Activated B cell treated with CpG ODN at 0.5 μM for 24 hours (primary cell): ENCODE measurements around the gene EREG. TPM values are rescaled to one million over a fixed set of nuclear protein-coding genes. Genes with fewer than 3 reads are reported as not detected.

ENCODE experiments used
- ATAC-seq: fragments of 200-7000 bp; cut with Tn5 transposase; one replicate; pipeline ENCODE4 v1.10.0; 2021; ENCODE audit warnings: low read depth, mild to moderate bottlenecking, moderate library complexity
- CTCF ChIA-PET: fragments of 350-600 bp; sonication (Branson Sonifier 250); formaldehyde crosslinking; loops from one replicate; lab custom pipeline; 2021; ENCODE audit warnings: antibody characterized with exemption; lab: Charles Lee
- POLR2A ChIA-PET: fragments of 350-600 bp; sonication (Branson Sonifier 250); formaldehyde crosslinking; loops from one replicate; lab custom pipeline; 2021; ENCODE audit warnings: antibody characterized with exemption; lab: Charles Lee
- DNase-seq: peaks from one replicate; pipeline ENCODE4 v3.0.0; 2022
- H3K27ac Mint-ChIP-seq: one replicate; pipeline ENCODE4 v1.8.0; 2020; ENCODE audit warnings: mixed read lengths
- H3K27me3 Mint-ChIP-seq: one replicate; pipeline ENCODE4 v1.8.0; 2021; ENCODE audit warnings: mixed read lengths
- H3K36me3 Mint-ChIP-seq: one replicate; pipeline ENCODE4 v1.8.0; 2021; ENCODE audit warnings: low read depth, mixed read lengths
- H3K4me1 Mint-ChIP-seq: one replicate; pipeline ENCODE4 v1.8.0; 2021; ENCODE audit warnings: mixed read lengths
- H3K4me3 Mint-ChIP-seq: one replicate; pipeline ENCODE4 v1.8.0; 2020; ENCODE audit warnings: mild to moderate bottlenecking, mixed read lengths
- H3K9me3 Mint-ChIP-seq: one replicate; pipeline ENCODE4 v1.8.0; 2020; ENCODE audit warnings: mixed read lengths
- CTCF ChIP-seq: fragments of 200-600 bp; IDR thresholded peaks from one replicate; pipeline ENCODE4 v1.8.0; 2022; ENCODE audit warnings: antibody characterized with exemption, mild to moderate bottlenecking
- intact Hi-C: fragments of 100-400 bp; cut with micrococcal nuclease; formaldehyde crosslinking; loops from one replicate; pipeline ENCODE4 v1.15.1; 2024
- total RNA-seq: library from RNA; stranded (reverse); gene quantifications from 2 replicates; pipeline ENCODE4 v1.2.3, GENCODE V29; 2022

Gene EREG
- total RNA-seq, 1 donor from 2014 or later = not detected

GRCh38 chr4:74324262-74324661, 40.7 kb upstream of the EREG start:
- H3K4me3 Mint-ChIP-seq = no peak overlapping the region
- H3K27me3 Mint-ChIP-seq = peaks cover 32% of the 10 kb centered on the region
- no peak overlapping the region for H3K27ac Mint-ChIP-seq
- POLR2A ChIA-PET = no interaction called here
- CTCF ChIA-PET = no interaction called here
- TF ChIP-seq CTCF = no peak
- intact Hi-C loops = no loop called here
- DNase-seq = no peak
- no peaks in the 10 kb centered on the region for H3K36me3 Mint-ChIP-seq
- no peak for ATAC-seq
- H3K4me1 Mint-ChIP-seq = no peaks in the 10 kb centered on the region
- no peaks in the 10 kb centered on the region for H3K9me3 Mint-ChIP-seq

DNA sequence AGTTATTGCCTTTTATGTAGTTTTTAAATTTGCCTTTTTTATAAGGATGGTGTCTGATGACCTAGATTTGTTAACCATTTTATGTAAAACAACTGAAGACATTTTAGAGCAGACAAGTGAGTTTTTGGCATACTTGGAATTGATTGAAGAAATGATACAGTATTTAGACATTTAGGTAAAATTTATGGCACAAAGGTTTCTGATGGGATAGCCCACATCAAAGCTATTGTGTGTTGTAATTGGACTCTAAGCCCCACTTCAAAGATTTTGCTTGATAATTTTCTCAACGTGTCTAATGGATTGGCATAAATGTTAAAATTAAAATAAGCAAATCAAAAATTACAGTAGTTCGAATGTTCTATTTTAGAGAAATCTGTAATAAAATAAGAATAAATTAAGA, 39.1 kb upstream of the EREG start:
- no peak overlapping the region for H3K27ac Mint-ChIP-seq
- ChIA-PET POLR2A (no interaction called here), CTCF (no interaction called here)
- ATAC-seq = no peak
- no peak for DNase-seq
- no peaks in the 10 kb centered on the region for H3K36me3 Mint-ChIP-seq
- no peaks in the 10 kb centered on the region for H3K9me3 Mint-ChIP-seq
- H3K27me3 Mint-ChIP-seq = peaks cover 28% of the 10 kb centered on the region
- no peak for TF ChIP-seq CTCF
- no peaks in the 10 kb centered on the region for H3K4me1 Mint-ChIP-seq
- H3K4me3 Mint-ChIP-seq = no peak overlapping the region
- intact Hi-C loops = no loop called here

DNA sequence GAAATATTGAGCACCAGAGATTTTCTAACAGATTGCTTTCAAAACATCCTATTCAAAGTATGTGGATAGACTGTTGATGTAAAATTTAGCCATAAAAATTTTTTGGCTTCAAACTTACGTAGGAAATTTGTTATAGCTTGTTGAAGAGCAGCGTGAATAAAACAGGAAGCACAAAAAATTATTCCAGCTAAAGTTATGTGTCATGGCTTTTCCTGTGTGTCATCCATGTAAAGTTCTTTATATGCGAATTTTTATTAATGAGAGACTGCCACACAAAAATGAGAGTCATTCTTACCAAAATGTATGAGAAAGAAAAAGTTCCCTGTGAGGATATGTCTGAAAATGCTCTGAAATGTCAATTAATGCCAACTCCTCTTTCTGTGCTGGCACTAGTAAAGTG, 37.2 kb upstream of the EREG start:
- H3K36me3 Mint-ChIP-seq = no peaks in the 10 kb centered on the region
- H3K4me3 Mint-ChIP-seq = no peak overlapping the region
- no peaks in the 10 kb centered on the region for H3K4me1 Mint-ChIP-seq
- CTCF ChIA-PET = no interaction called here
- H3K27ac Mint-ChIP-seq = no peak overlapping the region
- H3K9me3 Mint-ChIP-seq = no peaks in the 10 kb centered on the region
- POLR2A ChIA-PET = no interaction called here
- ATAC-seq (no peak), DNase-seq (no peak)
- H3K27me3 Mint-ChIP-seq = peaks cover 21% of the 10 kb centered on the region
- intact Hi-C loops = no loop called here
- TF ChIP-seq CTCF = no peak

DNA sequence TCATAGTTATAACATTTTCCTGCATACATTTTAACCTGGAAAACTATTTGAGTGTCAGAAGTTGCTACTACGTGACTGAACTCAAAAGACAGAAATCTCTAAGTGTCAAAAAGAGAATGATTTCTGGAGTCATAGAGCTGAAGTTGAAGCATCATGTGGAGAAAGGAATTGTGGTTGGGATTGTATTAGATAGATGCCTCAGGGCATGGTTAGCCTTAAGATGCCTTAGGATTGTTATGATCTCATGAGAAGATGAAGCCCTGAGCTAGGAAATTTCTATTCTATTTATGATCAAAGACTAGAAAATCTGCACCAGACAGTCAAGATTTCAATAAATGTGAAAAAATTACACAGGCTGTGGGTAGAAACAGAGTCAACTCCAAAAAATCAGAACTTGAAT, 36.4 kb upstream of the EREG start:
- no peak for DNase-seq
- POLR2A ChIA-PET = no interaction called here
- TF ChIP-seq CTCF = no peak
- no peaks in the 10 kb centered on the region for H3K4me1 Mint-ChIP-seq
- ATAC-seq = no peak
- CTCF ChIA-PET = no interaction called here
- intact Hi-C loops = no loop called here
- H3K27ac Mint-ChIP-seq = no peak overlapping the region
- no peaks in the 10 kb centered on the region for H3K36me3 Mint-ChIP-seq
- no peak overlapping the region for H3K4me3 Mint-ChIP-seq
- no peaks in the 10 kb centered on the region for H3K9me3 Mint-ChIP-seq
- peaks cover 17% of the 10 kb centered on the region for H3K27me3 Mint-ChIP-seq

DNA sequence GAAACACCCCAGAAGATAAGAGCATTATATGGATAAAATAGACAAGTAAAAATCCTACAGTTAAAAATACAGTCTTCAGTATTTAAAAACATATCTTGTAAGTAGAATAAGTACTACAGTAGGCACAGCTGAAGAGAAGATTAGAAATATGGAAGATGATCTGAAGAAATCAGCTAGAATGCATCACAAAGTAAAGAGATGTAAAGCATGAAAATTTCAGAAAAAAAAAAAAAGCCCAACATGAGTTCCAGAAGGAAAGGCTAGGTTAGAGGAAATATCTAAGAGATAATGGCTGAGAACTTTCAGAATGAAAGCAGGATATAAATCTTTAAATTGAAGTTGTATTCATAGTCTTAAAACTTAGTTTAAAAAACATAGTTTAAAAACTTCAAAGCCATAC, 35.6 kb upstream of the EREG start:
- POLR2A ChIA-PET = no interaction called here
- peaks cover 13% of the 10 kb centered on the region for H3K27me3 Mint-ChIP-seq
- intact Hi-C loops = no loop called here
- no peak for DNase-seq
- no peak for ATAC-seq
- H3K27ac Mint-ChIP-seq = no peak overlapping the region
- no peak overlapping the region for H3K4me3 Mint-ChIP-seq
- no peaks in the 10 kb centered on the region for H3K4me1 Mint-ChIP-seq
- no peaks in the 10 kb centered on the region for H3K36me3 Mint-ChIP-seq
- TF ChIP-seq CTCF = no peak
- H3K9me3 Mint-ChIP-seq = no peaks in the 10 kb centered on the region
- CTCF ChIA-PET = no interaction called here
